GM23338 (cell line): ENCODE results near the gene ABR. TPM values are rescaled to one million over a fixed set of nuclear protein-coding genes. Genes with fewer than 3 reads are reported as not detected.

ENCODE experiments used
- ATAC-seq: fragments of 200-7000 bp; cut with Tn5 transposase; 3 replicates; pipeline ENCODE4 v1.9.1; 2020
- DNase-seq: peaks from one replicate; pipeline ENCODE4 v3.0.0-alpha.2; 2015; ENCODE audit warnings: low spot score
- H2AFZ ChIP-seq: fragments of 200-600 bp; sonication (generic); 2 replicates; pipeline ENCODE4 v1.8.0; 2016; ENCODE audit warnings: antibody characterized with exemption, mild to moderate bottlenecking, moderate library complexity
- H3F3A ChIP-seq: fragments of 200-600 bp; sonication (generic); replicated peaks from 2 replicates; pipeline ENCODE4 v1.8.0; 2017; ENCODE audit warnings: antibody characterized with exemption, mixed run types, low read depth
- H3K27ac ChIP-seq: fragments of 200-600 bp; sonication (generic); 2 replicates; pipeline ENCODE4 v1.6.1; 2016; ENCODE audit warnings: low read depth
- H3K27me3 ChIP-seq: fragments of 200-600 bp; sonication (generic); 2 replicates; pipeline ENCODE4 v1.8.0; 2016; ENCODE audit warnings: mild to moderate bottlenecking, mixed run types, moderate library complexity; ENCODE audit not compliant: insufficient read depth
- H3K36me3 ChIP-seq: fragments of 200-600 bp; sonication (generic); 2 replicates; pipeline ENCODE4 v1.8.0; 2016; ENCODE audit warnings: mild to moderate bottlenecking; ENCODE audit not compliant: insufficient read depth
- H3K4me1 ChIP-seq: fragments of 200-600 bp; sonication (generic); 2 replicates; pipeline ENCODE4 v1.8.0; 2016; ENCODE audit warnings: mild to moderate bottlenecking, moderate library complexity; ENCODE audit not compliant: insufficient read depth
- H3K4me2 ChIP-seq: fragments of 200-600 bp; sonication (generic); 2 replicates; pipeline ENCODE4 v1.7.1; 2017; ENCODE audit warnings: mixed run types
- H3K4me3 ChIP-seq: fragments of 200-600 bp; sonication (generic); 2 replicates; pipeline ENCODE4 v1.6.1; 2016; ENCODE audit warnings: mixed run types
- H3K79me2 ChIP-seq: fragments of 200-600 bp; sonication (generic); replicated peaks from 2 replicates; pipeline ENCODE4 v1.8.0; 2017; ENCODE audit warnings: mild to moderate bottlenecking; ENCODE audit not compliant: insufficient read depth
- H3K9me2 ChIP-seq: fragments of 200-600 bp; sonication (generic); 2 replicates; pipeline ENCODE4 v1.8.0; 2017; ENCODE audit not compliant: insufficient read depth
- H4K20me1 ChIP-seq: fragments of 200-600 bp; sonication (generic); replicated peaks from 2 replicates; pipeline ENCODE4 v1.8.0; 2017; ENCODE audit warnings: mild to moderate bottlenecking; ENCODE audit not compliant: insufficient read depth
- H3K27ac Mint-ChIP-seq: 2 replicates; pipeline ENCODE4 v1.8.0; 2020; ENCODE audit warnings: inconsistent platforms, mild to moderate bottlenecking, moderate library complexity, mixed read lengths
- H3K27me3 Mint-ChIP-seq: 3 replicates; pipeline ENCODE4 v1.8.0; 2022; ENCODE audit warnings: low read depth, mild to moderate bottlenecking, moderate library complexity, mixed read lengths, inconsistent platforms; ENCODE audit not compliant: insufficient read depth, poor library complexity
- H3K36me3 Mint-ChIP-seq: 3 replicates; pipeline ENCODE4 v1.8.0; 2021; ENCODE audit warnings: low read depth, mild to moderate bottlenecking, inconsistent platforms, moderate library complexity, mixed read lengths
- H3K4me1 Mint-ChIP-seq: 3 replicates; pipeline ENCODE4 v1.8.0; 2020; ENCODE audit warnings: mild to moderate bottlenecking, inconsistent platforms, mixed read lengths
- H3K4me3 Mint-ChIP-seq: 3 replicates; pipeline ENCODE4 v1.8.0; 2021; ENCODE audit warnings: moderate library complexity, mild to moderate bottlenecking, inconsistent platforms, mixed read lengths
- H3K9me3 Mint-ChIP-seq: 3 replicates; pipeline ENCODE4 v1.8.0; 2020; ENCODE audit warnings: moderate library complexity, mild to moderate bottlenecking, inconsistent platforms, mixed read lengths
- ETS1 ChIP-seq: IDR thresholded peaks from 2 replicates; pipeline ENCODE4 v1.6.1; 2016; ENCODE audit warnings: antibody characterized with exemption
- JUNB ChIP-seq: IDR thresholded peaks from one replicate; pipeline ENCODE4 v1.6.1; 2016; ENCODE audit warnings: antibody characterized with exemption; ENCODE audit not compliant: unreplicated experiment
- POLR2AphosphoS5 ChIP-seq: IDR thresholded peaks from 2 replicates; pipeline ENCODE4 v1.6.1; 2016; ENCODE audit warnings: antibody characterized with exemption, low read depth
- ZNF331 ChIP-seq: fragments of 250-450 bp; sonication (Bioruptor Pico); IDR thresholded peaks from 2 replicates; pipeline ENCODE4 v1.5.0; 2020; ENCODE audit warnings: low read depth, mild to moderate bottlenecking, moderate library complexity
- ZNF462 ChIP-seq: fragments of 250-450 bp; sonication (Bioruptor Pico); IDR thresholded peaks from 2 replicates; pipeline ENCODE4 v1.5.0; 2020; ENCODE audit warnings: mild to moderate bottlenecking, moderate library complexity
- polyA plus RNA-seq: library from polyadenylated mRNA; unstranded; fragments of >200 nt; fragmentation: Nextera tagmentation; extraction: Ambion mirVana; gene quantifications from 2 replicates; pipeline ENCODE4 v1.2.1, GENCODE V29; 2016
- total RNA-seq: library from RNA; depleted of rRNA; stranded (reverse); fragments of >200 nt; shearing (Covaris generic); gene quantifications from 2 replicates; pipeline ENCODE4 v1.2.3, GENCODE V29; 2014

Gene ABR
- total and polyA plus RNA-seq, 2 experiments from 2014 or later, result 15.0 to 27.7 TPM

DNA sequence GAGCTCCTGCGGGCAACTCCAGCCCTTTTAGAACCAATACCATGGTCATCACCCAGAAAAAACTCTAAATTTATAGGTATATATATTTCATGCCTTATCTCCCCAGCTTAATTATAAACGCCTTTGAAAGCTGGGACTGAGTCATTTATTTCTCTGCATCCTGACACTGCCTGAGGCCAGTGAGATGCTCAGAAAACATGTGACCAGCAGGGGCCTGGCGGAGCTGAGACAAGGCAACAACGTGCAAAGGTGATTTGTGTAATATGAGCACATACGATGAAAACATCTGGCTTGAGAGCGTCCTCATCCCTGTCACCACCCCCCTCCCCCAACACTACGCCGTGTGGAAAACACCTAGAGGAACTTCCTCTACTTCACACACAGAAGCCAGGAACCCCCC, 222.9 kb downstream of the ABR start (continued):
- TF ChIP-seq ZNF462 (CRISPR knock-in tag) (no peak), POLR2AphosphoS5 (no peak), ZNF331 (CRISPR knock-in tag) (no peak)

DNA sequence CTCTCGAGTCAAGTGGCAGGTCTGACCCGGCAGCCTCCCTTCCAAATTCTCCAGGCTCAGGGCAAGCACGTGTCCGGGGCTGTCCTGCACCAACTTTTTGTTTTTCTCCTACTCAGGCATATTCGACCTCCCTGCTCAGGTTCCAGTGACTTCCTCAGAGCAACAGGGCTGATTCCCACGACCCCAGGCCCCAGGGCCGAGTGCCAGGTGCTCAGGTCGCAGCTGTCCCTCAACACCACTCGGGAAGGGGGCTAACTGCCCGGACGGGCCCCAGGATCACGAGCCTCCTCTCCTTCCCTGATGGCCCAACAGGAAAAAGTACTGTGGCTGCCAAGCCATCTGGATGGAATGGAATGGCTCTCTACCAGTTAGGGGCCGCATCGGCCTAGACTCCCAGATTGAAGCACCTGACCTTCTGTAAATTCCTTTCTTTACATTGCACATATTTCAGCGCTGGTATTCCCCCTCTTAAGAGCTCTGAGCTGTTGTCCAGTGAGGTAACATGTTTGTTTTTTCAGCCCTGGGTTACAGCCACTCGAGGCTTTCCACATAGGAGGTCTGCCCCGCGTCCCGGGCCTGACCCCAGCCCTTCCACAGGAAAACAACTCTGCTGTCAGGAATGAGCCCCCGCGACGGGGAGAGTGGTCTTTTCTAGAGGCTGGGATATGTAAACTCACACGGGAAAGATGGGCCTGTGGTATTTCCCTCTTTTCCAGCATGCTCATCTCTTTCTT, 225.2 kb downstream of the ABR start:
- H3K36me3 Mint-ChIP-seq, result peaks cover 27% of the 10 kb centered on the region
- Histone ChIP-seq H3K4me1 (peaks cover 12% of the 10 kb centered on the region), H3K4me2 (no peak overlapping the region), H2AFZ (no peak overlapping the region), H3K36me3 (no peaks in the 10 kb centered on the region; the same call in 1 of the 2 replicates), H4K20me1 (peaks cover 10% of the 10 kb centered on the region), H3K79me2 (peaks cover 73% of the 10 kb centered on the region), H3K27ac (peak overlapping the region; percentile 83), H3F3A (peaks cover 10% of the 10 kb centered on the region; the same call in 1 of the 2 replicates), H3K4me3 (no peak overlapping the region), H3K27me3 (no peaks in the 10 kb centered on the region), H3K9me2 (no peaks in the 10 kb centered on the region)
- DNase-seq, result peak; percentile 55
- peaks cover 26% of the 10 kb centered on the region for H3K27me3 Mint-ChIP-seq
- no peak for TF ChIP-seq ETS1
- TF ChIP-seq JUNB, result no peak
- no peak for TF ChIP-seq POLR2AphosphoS5
- peaks cover 43% of the 10 kb centered on the region for H3K4me1 Mint-ChIP-seq
- peak overlapping the region; percentile 78 for H3K27ac Mint-ChIP-seq
- H3K9me3 Mint-ChIP-seq, result no peaks in the 10 kb centered on the region; the same call in 2 of the 3 replicates
- H3K4me3 Mint-ChIP-seq, result no peak overlapping the region; the same call in 2 of the 3 replicates
- no peak for ATAC-seq
